Stimulated activated CD4-positive, alpha-beta T cell treated with anti-CD3 and anti-CD28 coated beads, Interleukin-4, amount 100 ng/mL, for 48 hours (primary cell): ENCODE data around the gene ENTREP3.

Experiments
- DNase-seq, 2 donors: peaks; one replicate each; pipeline ENCODE4 v3.0.0-alpha.2; 2020; ENCODE audit warnings: low read depth in 2 of 2

The ENTREP3 gene

DNA sequence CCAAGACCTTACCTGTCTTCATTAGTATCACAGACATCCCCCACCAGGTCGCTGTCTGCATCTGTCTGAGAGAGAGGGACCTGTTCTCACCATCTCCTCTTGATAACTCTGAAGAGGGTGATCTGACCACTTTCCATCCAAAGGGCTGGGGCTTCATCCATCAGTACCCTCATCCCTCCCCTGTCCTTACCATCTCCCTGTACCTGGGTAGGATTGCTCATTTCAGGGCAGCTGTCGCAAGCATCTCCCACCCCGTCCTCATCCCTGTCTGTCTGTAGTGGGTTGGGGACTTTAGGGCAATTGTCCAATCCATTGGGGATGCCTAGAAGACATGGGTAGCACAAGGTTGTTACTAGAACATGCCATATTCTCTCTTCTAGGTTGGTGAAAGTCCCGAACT lies 55.5 kb downstream of the ENTREP3 start:
- no peak for DNase-seq

DNA sequence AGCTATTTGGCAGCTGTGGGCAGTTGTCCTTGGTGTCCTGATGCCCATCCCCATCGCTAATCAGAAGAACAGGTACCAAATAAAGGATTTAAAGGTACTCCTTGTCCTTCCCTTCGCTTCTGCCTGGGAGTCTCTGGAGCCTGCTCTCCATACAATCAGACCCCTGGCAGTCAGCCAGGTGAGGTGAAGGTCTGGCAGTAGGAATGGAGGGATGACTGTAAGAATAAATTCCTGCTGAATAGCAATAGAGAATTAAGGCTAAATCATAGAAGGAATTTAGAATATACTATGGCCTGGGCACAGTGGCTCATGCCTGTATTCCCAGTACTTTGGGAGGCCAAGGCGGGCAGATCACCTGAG lies 56.8 kb downstream of the ENTREP3 start:
- no peak for DNase-seq

DNA sequence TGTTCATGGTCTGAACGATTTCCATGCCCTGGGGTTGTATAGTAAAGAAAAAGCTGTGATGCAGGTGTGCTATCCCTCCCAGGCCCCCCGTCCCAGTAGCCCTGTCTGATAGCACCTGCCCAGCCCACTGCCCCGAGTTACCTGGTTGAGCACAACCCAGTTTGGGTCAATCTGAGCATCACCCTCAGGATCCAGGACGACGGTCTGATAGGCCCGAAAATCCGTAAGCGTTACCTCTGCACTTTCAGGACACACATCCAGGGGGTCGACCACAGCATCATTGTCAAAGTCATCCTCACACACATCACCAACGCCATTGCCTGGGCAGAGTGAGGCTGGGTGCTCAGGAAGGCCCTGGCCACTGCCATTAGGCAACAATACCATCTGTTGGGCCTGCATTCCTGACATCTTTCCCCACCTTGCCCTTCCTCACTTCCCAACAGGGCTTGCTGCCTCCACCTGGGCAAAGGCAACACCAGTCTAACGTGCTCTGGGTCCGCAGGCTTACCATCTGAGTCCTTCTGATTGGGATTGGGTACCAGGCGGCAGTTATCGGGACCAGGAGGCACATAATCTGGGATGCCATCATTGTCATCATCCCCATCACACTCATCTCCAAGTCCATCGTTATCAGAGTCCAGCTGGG lies 57.3 kb downstream of the ENTREP3 start:
- DNase-seq, result no peak
